ENCODE data around the gene HS3ST4.
"Not testable (repeated sequence)": the region's sequence is repeated elsewhere in the genome, so short reads cannot be mapped to it uniquely, and the experiment has no call there.

HS3ST4 gene

DNA sequence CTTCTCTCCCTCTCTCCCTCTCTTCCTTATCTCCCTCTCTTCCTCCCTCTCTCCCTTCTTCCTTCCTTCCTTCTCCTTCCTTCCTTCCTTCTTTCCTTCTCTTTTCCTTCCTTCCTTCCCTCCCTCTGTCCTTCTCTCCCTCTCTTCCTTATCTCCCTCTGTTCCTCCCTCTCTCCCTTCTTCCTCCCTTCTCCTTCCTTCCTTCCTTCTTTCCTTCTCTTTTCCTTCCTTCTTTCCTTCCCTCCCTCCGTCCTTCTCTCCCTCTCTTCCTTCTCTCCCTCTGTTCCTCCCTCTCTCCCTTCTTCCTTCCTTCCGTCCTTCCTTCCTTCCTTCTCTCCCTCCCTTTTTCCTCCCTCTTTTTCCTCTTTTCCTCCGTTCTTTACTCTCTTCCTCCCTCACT, 38.6 kb downstream of the HS3ST4 start:
- no peak for DNase-seq (ENCODE audit: low read depth in 2 of 2)

DNA sequence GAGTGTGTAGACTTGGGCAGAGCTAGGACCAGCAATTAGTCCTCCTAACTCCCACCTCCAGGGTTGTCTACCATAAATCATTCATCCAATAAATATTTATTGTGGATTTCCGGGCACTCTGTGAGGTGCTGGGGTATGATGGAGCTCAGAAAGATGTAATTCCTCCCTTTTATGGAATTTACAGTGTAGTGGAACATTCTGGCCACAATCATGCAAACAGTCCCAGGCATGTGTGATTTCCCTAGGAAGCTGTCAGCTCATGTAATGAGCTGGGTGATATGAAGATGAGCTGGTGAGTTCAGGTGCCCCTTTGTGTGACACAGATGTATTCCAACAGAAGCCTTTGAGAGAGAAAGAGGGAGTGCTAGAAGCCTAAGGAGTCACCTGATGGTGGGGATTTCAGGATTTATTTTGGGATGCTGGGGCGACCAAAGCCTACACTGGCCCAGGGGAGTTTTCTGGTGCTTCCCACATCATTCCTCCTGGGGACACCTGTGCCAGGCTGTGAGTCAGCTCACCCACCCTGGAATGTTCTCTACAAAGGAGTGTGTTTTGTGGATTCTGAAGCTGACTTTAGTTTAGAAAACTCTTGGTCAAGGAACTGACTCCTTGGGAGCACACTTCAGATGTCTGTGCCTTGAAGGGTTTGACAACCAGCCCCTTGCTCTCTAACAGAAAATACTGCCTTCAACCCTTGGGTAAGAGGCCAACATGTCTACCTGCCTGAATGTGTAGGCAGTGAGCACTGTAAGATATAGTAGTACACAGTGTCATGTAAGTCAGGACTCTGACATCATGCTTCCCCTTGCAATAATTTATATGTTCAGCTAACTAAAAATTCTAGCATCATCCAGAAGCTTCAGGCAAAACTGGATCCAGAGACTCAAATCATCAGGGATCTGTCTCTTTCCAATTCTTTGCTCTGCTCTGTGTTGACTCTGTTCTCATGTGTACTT, 42.9 kb downstream of the HS3ST4 start:
- no peak for DNase-seq (ENCODE audit: low read depth in 2 of 2)

DNA sequence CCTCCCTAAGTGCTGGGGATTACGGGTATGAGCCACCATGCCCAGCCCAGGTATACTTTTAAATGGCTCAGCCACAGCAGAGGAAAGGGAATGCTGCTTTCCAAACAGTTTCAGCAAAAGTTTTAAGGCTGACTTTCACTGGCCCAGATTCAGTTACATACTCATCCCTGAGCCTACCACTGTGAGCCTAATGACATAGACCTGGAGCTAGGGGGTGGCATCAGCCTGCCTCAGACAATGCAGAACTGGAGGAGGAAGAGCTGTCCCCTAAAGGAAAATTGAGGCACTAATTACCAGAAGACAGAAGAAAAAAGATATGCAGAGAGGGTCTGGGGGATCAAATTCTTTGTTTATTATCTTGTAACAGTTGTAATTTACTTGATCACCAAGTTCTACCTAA, 43.9 kb downstream of the HS3ST4 start:
- no peak for DNase-seq (ENCODE audit: low read depth in 2 of 2)

DNA sequence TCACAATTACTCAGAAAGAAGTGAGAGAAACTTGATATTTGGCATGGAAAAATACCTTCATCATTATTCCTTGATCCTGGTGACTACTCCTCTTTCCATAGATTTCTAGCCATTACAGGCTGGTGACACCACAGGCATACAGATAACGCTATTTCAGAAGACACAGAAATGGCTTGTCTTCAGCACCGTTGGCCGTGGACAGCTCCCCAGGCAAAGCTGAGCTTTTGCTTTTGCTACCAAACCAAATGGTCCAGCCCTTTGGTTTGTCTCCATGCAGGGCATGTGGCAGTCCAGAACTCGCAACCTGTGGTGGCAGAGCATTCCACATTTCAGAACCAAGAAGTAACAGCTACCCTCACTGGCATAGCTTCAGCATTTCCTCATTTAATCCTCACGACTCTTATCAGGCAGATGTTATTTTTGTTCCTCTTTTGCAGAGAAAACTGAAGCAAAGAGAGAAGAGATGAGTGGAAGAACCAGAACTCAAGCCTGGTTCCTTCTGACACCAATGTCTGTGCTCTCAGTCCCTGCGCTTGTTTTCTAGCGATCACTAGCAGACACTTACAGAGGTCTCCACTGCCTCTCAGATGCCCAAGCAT, 55.5 kb downstream of the HS3ST4 start:
- no peak for DNase-seq (ENCODE audit: low read depth in 2 of 2)

DNA sequence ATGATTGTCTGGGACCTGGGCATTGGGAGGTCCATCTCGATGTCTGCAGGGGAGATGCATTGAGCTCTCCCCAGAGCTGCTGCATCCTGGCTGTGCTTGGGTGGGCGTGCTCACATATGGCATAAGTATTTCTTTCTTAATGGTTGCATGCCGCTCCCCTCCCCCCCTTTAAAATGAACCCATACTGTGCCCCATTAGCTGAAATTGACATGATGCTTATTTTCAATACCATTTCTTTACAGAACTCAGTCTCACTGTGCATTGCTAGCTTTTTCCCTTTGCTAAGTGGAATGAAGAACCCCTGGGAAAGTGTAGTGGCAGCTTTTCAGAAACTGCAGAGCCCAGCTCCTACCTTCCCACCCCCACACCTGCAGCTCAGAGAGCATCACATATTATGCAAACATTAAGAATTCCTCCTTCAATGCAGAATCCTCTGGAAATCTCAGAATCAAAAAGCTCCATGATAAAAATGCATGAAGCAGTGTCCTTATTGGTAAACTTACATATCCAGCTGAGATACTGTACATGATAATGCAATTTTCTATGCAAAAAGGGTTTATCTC, 56.4 kb downstream of the HS3ST4 start:
- DNase-seq (ENCODE audit: low read depth in 2 of 2) = no peak

DNA sequence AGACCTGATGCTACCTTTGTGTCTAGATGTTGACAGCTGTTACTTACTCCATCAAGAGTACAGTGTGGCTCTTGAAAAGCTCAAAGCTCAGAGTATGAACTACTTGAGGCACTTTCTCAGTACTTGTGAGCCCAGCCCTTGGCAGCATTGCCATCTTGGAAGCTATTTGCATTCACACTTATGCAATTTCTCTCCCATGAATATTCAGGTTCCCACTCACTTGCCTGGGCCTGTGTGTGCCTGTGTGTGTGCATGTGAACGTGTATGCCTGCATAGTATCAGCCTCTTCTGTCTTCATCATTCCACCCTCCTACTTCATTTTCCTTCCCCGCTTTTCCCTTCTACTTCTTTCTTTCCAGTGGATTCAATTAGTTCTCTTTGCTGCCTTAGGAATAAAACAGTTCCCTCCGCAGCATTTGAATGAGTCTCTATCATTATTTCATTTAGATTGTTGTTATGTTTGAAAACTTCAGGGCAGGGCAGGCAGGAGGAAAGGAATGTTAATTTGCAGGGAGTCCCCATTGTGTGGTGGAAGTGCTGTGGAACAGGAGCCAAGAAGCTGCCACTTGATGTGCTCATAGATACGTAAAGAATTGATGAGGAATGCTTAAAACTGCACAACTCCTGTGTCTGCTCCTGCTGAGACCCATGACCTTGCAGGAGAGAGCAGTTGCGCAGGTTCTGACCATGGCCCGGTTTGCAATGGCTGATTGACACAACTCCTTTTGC, 58.9 kb downstream of the HS3ST4 start:
- DNase-seq (ENCODE audit: low read depth in 2 of 2) = no peak

DNA sequence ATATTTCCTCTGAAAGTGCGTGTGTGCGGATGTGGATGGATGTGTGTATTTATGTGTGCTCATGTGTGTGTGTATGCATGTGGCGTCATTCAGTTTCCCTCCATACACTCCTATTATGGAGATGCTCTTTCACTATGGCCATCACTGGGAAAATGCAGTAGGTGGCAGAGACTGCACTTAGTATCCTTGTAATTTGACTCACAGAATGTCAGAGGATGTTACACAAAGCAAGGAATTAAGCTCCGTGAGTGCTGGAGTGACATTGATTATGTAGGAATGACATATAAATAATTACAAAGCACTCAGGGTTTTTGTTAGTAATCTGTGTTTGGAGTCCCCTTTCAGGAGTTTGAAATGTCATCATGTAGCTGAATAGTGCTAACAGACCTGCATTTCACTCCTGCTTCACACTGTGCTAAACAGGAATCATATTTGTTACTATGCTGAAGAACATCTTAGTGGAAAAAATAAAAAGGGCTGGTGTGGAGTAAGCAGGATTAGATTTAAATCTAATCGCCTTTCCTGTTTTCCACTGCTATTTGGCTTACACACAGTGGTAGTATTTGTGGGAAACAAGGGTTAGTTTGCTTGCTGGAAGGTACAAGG, 59.6 kb downstream of the HS3ST4 start:
- no peak for DNase-seq (ENCODE audit: low read depth in 2 of 2)

DNA sequence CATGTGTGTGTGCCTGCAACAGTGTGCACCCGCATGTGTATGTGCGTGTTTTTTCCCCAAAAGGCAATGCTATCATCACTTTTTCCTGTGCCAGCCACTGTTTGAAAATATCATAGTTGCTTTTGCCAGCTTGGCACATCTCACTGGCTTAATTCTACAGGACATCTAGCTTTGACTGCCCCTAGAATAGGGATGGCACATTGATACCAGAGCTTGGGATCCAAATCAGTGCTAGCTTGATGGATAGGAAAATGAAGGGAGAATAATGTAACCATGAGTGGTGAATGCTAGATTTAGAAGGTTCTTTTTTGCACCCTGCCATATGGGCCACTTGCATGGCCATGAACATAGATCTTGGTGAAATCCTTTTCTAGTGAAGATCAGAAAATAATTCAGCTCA, 72.7 kb downstream of the HS3ST4 start:
- no peak for DNase-seq (ENCODE audit: low read depth in 2 of 2)

DNA sequence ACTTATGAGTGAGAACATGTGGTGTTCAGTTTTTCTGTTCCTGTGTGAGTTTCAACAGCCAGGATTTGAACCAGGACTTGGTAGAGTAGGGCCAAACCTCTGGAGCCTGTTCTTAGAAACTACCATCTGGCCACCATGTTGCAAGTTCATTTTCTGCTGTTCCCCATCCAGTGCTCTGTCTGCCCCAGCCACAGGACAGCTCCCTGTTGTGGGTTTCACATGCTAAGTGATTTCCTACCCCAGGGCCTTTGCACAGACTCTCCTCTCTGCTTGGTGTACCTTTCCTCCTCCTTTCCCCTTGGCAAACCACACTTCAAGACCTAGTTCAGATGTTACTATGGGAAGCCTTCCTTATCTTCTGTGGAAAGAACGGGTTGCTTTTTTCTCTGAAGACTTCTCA, 79.5 kb downstream of the HS3ST4 start:
- no peak for DNase-seq (ENCODE audit: low read depth in 2 of 2)

DNA sequence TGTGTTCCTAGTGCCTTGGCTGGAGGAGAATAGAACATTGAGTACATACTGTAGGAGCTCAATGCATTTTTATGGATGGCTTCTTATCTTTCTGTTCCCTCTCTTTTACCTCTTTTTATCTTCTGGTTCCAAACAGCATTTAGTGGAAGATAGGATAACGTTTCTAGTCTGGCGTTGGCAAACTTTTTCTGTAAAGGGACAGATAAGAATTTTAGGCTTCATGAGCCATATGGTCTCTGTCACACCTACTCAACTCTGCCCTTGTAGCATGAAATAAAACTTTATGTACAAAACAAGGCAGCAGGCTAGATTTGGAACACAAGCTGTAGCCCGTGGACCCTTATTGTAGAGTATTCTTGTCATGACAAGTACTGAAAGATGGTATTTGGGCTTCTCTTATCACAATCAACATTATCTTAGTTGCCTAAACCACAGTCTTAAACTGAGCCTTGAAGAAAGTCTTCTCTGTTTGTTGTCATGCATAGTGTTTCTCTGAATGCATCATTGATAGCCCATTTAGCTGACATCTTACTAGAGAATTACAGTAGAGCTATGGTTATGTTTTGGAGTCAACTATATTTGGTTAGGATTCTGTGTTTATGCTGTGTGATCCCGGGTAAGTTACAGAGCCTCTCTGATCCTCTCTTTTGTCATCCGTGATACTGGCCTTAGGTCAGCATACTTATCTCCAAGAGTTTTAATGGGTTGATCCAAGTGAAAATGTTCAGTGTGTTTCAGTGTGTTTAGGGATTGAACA, 80.2 kb downstream of the HS3ST4 start:
- no peak for DNase-seq (ENCODE audit: low read depth in 2 of 2)

DNA sequence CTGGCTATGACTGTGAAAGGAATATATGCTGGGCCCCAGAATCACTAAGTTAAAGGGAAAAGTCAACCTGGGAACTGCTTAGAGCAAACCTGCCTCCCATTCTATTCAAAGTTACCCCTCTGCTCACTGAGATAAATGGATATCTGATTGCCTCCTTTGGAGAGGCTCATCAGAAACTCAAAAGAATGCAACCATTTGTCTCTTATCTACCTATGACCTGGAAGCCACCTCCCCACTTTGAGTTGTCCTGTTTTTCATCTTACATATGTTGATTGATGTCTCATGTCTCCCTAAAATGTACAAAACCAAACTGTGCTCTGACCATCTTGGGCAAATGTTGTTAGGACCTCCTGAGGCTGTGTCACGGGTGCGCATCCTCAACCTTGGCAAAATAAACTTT, 84.5 kb downstream of the HS3ST4 start:
- DNase-seq (ENCODE audit: low read depth in 2 of 2) = not testable (repeated sequence)

DNA sequence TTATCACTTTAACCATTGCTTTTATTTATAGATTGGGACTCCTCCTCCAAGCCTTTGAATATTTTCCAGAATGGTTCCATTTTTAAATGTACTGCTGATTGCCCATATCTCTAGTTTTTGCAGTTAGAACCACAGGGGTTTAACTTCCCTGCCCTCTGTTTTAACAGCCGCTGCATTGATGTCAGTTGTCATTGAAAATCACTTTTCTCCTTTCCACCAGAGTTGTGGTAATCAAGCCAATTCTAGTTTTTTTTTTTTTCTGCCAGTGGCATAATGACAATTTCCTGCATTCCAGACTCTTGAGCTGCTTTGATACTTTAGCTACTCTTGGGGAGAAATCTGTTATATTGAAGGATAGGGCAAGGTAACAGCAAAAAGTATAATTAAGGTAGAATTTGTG, 91.5 kb downstream of the HS3ST4 start:
- no peak for DNase-seq (ENCODE audit: low read depth in 2 of 2)

DNA sequence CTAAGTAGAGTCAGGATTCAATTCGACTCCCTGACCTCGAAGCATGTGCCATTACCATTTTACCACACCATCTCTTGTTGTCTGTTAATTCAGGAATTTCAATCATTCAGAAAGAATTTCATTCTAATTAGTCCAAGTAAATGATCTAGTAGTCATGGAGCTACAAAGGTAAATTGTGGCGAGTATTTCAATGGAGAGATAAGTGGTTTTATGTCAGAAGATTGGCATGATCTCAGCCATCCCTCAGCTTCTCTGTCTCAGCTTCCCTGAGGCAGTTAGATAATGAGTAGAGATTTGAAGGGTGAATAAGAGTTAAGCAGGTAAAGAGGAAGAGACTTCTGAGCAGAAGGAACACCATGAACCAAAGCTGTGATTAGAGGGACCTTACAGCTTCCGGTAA, 93.6 kb downstream of the HS3ST4 start:
- no peak for DNase-seq (ENCODE audit: low read depth in 2 of 2)

DNA sequence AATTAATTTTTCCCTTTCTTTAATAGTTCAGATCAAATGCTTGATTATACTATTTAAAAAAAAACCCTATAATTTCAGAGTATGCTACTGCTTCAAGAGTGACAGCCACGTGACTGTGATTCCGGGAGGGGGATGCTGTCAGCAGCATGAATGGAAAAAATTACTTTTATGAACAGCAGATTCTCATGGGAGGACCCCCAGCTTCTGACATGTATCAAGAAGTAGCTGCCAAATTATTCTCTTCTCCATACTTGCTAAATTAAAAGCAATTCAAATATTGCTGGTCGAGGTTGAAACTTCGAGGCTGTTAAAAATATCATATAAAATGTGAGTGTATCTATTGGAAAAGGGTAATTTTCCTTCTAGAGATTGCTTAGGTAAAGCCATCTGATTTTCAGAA, 95.0 kb downstream of the HS3ST4 start:
- DNase-seq (ENCODE audit: low read depth in 2 of 2) = no peak

DNA sequence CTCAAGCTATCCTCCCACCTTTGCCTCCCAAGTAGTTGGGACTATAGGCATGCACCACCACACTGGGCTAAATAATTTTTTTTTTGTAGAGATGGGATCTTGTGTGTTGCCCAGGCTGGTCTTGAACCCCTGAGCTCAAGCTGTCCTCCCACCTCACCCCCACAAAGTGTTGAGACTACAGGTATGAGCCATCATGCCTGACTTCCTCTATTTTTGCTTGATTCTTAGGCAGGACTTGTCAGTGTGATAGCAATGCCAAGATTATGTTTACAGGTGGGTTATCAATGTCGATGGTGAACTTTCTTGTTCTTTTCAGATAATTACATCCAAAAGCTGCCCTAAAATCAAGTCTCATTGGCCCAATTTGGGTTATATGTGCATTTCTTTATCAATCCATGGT, 96.9 kb downstream of the HS3ST4 start:
- DNase-seq (ENCODE audit: low read depth in 2 of 2) = no peak

DNA sequence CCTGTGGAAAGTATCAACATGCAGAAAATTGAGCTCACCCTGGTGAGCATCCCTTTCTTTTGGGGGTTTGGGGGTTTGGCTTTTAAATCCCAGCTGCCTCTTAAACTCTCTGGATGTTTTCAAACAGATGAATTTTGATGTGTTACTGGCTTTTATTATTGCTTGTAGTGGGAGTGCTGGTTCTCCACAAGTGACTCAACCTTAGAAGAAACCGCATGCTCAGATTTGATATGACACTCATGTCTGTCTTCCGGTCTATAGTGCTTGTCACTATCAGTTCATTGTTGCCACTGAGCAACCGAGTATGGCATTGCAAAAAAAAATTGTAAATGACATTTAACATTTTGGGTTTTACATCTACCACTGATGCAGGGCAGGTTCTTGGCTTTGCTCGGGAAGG, 104.5 kb downstream of the HS3ST4 start:
- no peak for DNase-seq (ENCODE audit: low read depth in 2 of 2)

DNA sequence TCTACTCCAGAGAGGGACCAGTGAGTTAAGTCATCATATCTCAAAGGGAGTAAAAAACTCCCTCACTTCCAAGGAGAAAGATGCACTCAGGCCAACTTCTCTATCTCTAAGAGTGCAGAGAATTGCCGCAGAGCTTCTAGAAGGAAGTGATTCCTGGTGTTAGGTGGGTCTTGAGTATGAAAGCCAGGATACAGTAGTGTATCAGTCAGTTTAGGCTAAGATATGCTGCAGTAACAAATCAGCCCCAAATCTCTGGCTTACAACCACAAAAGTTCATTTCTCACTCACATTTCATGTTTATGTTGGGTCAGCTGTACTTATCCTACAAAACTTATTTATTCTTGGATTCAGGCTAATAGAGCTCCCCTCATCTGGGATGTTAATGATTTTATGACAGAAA, 106.3 kb downstream of the HS3ST4 start:
- DNase-seq (ENCODE audit: low read depth in 2 of 2) = no peak

DNA sequence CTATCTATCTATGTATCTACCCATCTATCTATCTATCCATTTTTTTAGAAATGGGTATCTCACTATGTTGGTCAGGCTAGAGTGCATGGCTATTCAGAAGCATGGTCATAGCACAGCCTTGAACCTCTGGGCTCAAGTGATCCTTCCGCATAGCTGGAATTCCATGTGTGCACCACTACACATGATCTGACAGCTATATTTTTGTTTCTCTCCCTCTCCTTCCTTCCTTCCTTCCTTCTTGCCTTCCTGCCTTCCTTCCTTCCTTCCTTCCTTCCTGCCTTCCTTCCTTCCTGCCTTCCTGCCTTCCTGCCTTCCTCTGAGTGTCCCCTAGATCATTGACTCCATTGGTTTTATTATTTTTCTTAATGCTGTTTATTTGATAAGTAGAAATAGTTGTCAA, 108.1 kb downstream of the HS3ST4 start:
- no peak for DNase-seq (ENCODE audit: low read depth in 2 of 2)

DNA sequence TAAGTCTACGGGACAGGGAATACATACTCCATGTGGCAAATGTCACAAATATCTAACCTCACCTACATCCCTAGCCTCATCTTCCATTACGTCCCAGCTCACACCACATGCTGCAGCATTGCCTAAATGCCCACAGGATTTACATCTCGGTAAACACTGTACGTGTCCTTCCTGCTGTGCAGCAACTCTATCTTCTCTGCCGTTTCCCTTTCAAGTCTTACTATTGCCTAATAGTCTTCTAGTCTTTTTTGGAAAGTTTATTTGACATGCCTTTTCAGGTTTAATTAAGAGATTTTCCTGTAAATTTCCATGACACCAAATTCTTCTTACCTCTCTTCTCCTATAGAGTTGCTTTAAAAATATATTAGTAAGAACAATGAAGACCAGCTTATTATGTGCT, 120.5 kb downstream of the HS3ST4 start:
- DNase-seq (ENCODE audit: low read depth in 2 of 2) = no peak

DNA sequence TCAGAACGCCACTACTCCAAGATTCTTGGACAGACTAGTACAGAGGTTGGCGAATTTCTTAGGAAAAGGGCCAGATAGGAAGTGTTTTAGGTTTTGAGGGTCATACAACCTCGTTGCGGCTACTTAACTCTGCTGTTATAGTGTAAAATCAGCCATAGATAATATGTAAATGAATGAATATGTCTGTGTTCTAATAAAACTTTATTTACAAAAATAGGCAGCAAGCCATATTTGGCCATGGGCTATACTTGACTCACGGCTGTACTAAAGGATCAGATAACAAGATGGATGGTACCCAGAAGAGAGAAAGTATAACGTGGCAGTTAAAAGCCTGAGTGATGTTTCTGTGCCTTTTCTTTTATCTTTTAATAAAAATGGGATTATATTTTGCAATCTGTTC, 125.5 kb downstream of the HS3ST4 start:
- DNase-seq (ENCODE audit: low read depth in 2 of 2) = no peak

DNA sequence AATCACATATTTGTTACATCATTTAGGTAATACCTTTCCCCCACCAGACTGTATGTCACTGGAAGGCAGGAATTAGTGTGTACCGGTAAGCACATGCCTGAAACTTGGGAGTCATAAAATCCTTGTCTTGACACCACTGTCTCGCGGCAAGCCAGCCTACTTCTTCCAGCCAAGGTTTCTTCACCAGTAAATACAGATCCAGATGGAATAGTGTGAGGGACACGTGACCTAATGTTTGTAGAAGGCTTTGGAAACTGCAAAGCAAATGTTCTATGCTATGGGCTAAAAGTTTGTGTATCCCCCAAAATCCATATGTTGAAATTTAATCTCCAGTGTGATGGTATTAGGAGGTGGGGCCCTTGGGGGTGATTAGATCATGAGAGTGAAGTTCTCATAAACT, 126.1 kb downstream of the HS3ST4 start:
- DNase-seq (ENCODE audit: low read depth in 2 of 2) = no peak
